ENCODE measurements around the gene ENPP5. TPM values are rescaled to one million over a fixed set of nuclear protein-coding genes. Genes with fewer than 3 reads are reported as not detected.

The ENPP5 gene
- total and polyA plus RNA-seq, 2 donors (not counting 1 experiment from before 2014, with no cell fraction given): 0.13 to 1.0 TPM

- no peaks in the 10 kb centered on the region for H3K79me2 ChIP-seq (ENCODE audit: control insufficient read depth, insufficient read depth, low read length)
- peaks cover 0 to 5% (median 0%) of the 10 kb centered on the region in 3 donors for H3K9me3 ChIP-seq (ENCODE audit: control extremely low read depth in 1 of 3, control insufficient read depth in 2 of 3, insufficient read depth in 1 of 3, low read length in 2 of 3)
- no peak overlapping the region for H2AFZ ChIP-seq (ENCODE audit: insufficient read depth, low read depth, low read length, poor library complexity, severe bottlenecking)
- no peak overlapping the region for H3K4me3 ChIP-seq (ENCODE audit: control extremely low read depth in 1 of 5, extremely low read depth in 1 of 5, insufficient read depth in 1 of 5, low read depth in 2 of 5, low read length in 4 of 5)
- H3K36me3 ChIP-seq (replicated peaks in 1 of 2; ENCODE audit: control extremely low read depth in 1 of 2, control insufficient read depth in 1 of 2, extremely low read depth in 1 of 2, insufficient read depth in 2 of 2, low read length in 1 of 2): no peaks in the 10 kb centered on the region
- H3K27me3 ChIP-seq (replicated peaks in 1 of 4; ENCODE audit: control extremely low read depth in 1 of 4, control insufficient read depth in 3 of 4, insufficient read depth in 4 of 4, low read length in 3 of 4): no peaks in the 10 kb centered on the region
- ATAC-seq (ENCODE audit: low read depth) (peak; percentile 41), DNase-seq (no peak)
- H3K27me3 Mint-ChIP-seq: no peaks in the 10 kb centered on the region
- no peak overlapping the region for H3K27ac ChIP-seq (ENCODE audit: low read length in 2 of 2)
- H3K9ac ChIP-seq (ENCODE audit: low read length): no peak overlapping the region
- ChIA-PET CTCF (interaction anchor here (1.6 to 1.8 kb wide), 2 partner anchors 13 to 26 kb away, joined by 7 to 8 read pairs; partner anchors contain the start of gene ENPP4), POLR2A (no interaction called here)
- WGBS (ENCODE audit: insufficient coverage): no CpG with 5 or more reads among the region's 2 CpGs
- no peak overlapping the region for H3K27ac Mint-ChIP-seq
- H3K4me1 ChIP-seq (ENCODE audit: control insufficient read depth in 2 of 2, insufficient read depth in 2 of 2, low read length in 2 of 2): no peaks in the 10 kb centered on the region
- TF ChIP-seq EZH2 (IDR thresholded peaks at IDR 0.05; ENCODE audit: borderline replicate concordance, insufficient read depth, low read depth, low read length, poor library complexity, severe bottlenecking) (no peak), CTCF (IDR thresholded peaks at IDR 0.05) (no peak)
- no peak overlapping the region for H3K4me2 ChIP-seq (replicated peaks; ENCODE audit: low read depth, low read length, poor library complexity, severe bottlenecking)
- H4K20me1 ChIP-seq (ENCODE audit: control insufficient read depth, insufficient read depth, low read length, poor library complexity, severe bottlenecking): no peaks in the 10 kb centered on the region
- no peaks in the 10 kb centered on the region for H3K9me3 Mint-ChIP-seq (ENCODE audit: insufficient read depth)
- H3K4me3 Mint-ChIP-seq: no peak overlapping the region
- intact Hi-C loops (cut with micrococcal nuclease): no loop called here
- peaks cover 19% of the 10 kb centered on the region for H3K4me1 Mint-ChIP-seq
Measured at GRCh38 chr6:46116289-46116688, 54.5 kb downstream of the ENPP5 start.

GRCh38 chr6:46115634-46116033, 55.1 kb downstream of the ENPP5 start:
- Mint-ChIP-seq H3K9me3 (ENCODE audit: insufficient read depth) (no peaks in the 10 kb centered on the region), H3K4me1 (peaks cover 19% of the 10 kb centered on the region), H3K27me3 (no peaks in the 10 kb centered on the region), H3K4me3 (no peak overlapping the region), H3K27ac (no peak overlapping the region)
- WGBS (ENCODE audit: insufficient coverage): no CpG with 5 or more reads among the region's 1 CpG
- TF ChIP-seq CTCF (IDR thresholded peaks at IDR 0.05) (no peak), EZH2 (IDR thresholded peaks at IDR 0.05; ENCODE audit: borderline replicate concordance, insufficient read depth, low read depth, low read length, poor library complexity, severe bottlenecking) (no peak)
- Histone ChIP-seq H3K36me3 (replicated peaks in 1 of 2; ENCODE audit: control extremely low read depth in 1 of 2, control insufficient read depth in 1 of 2, extremely low read depth in 1 of 2, insufficient read depth in 2 of 2, low read length in 1 of 2) (no peaks in the 10 kb centered on the region), H3K4me2 (replicated peaks; ENCODE audit: low read depth, low read length, poor library complexity, severe bottlenecking) (no peak overlapping the region), H3K79me2 (ENCODE audit: control insufficient read depth, insufficient read depth, low read length) (no peaks in the 10 kb centered on the region), H2AFZ (ENCODE audit: insufficient read depth, low read depth, low read length, poor library complexity, severe bottlenecking) (no peak overlapping the region), H3K9ac (ENCODE audit: low read length) (no peak overlapping the region), H3K27me3 (replicated peaks in 1 of 4; ENCODE audit: control extremely low read depth in 1 of 4, control insufficient read depth in 3 of 4, insufficient read depth in 4 of 4, low read length in 3 of 4) (no peaks in the 10 kb centered on the region), H3K27ac (ENCODE audit: low read length in 2 of 2) (no peak overlapping the region), H3K4me1 (ENCODE audit: control insufficient read depth in 2 of 2, insufficient read depth in 2 of 2, low read length in 2 of 2) (no peaks in the 10 kb centered on the region), H3K4me3 (ENCODE audit: control extremely low read depth in 1 of 5, extremely low read depth in 1 of 5, insufficient read depth in 1 of 5, low read depth in 2 of 5, low read length in 4 of 5) (no peak overlapping the region), H4K20me1 (ENCODE audit: control insufficient read depth, insufficient read depth, low read length, poor library complexity, severe bottlenecking) (no peaks in the 10 kb centered on the region), H3K9me3 (ENCODE audit: control extremely low read depth in 1 of 3, control insufficient read depth in 2 of 3, insufficient read depth in 1 of 3, low read length in 2 of 3) (peaks cover 0 to 5% (median 0%) of the 10 kb centered on the region in 3 donors)
- ATAC-seq (ENCODE audit: low read depth) (no peak), DNase-seq (no peak)
- POLR2A ChIA-PET: no interaction called here
- CTCF ChIA-PET: interaction anchor here (1.4 to 1.8 kb wide), 2 partner anchors 11 to 25 kb away, joined by 3 to 8 read pairs; no protein-coding TSS in a partner anchor
- intact Hi-C loops (cut with micrococcal nuclease): no loop called here

Measured in B cell (primary cell).